K562 (cell line): ENCODE measurements around the gene SPEG. TPM values are rescaled to one million over a fixed set of nuclear protein-coding genes. Genes with fewer than 3 reads are reported as not detected.

ENCODE experiments used
- CHD1 ChIP-seq: fragments of 200-600 bp; sonication (generic); IDR thresholded peaks from one replicate; pipeline ENCODE4 v1.6.1; 2012; ENCODE audit warnings: mild to moderate bottlenecking, moderate library complexity, low read length, inconsistent platforms
- CHD2 ChIP-seq: IDR thresholded peaks from 2 replicates; pipeline ENCODE4 v1.6.1; 2011; ENCODE audit warnings: low read depth, low read length
- CREM ChIP-seq: IDR thresholded peaks from 2 replicates; pipeline ENCODE4 v1.6.1; 2014; ENCODE audit warnings: antibody characterized with exemption, low read depth
- CTBP1 ChIP-seq: fragments of 450-650 bp; IDR thresholded peaks from 2 replicates; pipeline ENCODE4 v1.6.1; 2016; ENCODE audit warnings: borderline replicate concordance
- ELF1 ChIP-seq: fragments of 200-800 bp; sonication (Bioruptor generic); IDR thresholded peaks from 2 replicates; pipeline ENCODE4 v1.6.1; 2016; ENCODE audit warnings: missing genetic modification characterization, missing compliant biosample characterization
- EP400 ChIP-seq: fragments of 450-650 bp; IDR thresholded peaks from 2 replicates; pipeline ENCODE4 v1.6.1; 2017; ENCODE audit warnings: antibody characterized with exemption, mild to moderate bottlenecking, moderate library complexity
- NR2C2 ChIP-seq, 2 experiments: fragments of 200-800 bp in 1 of 2; sonication (Bioruptor generic) in 1 of 2; sonication (generic) in 1 of 2; formaldehyde crosslinking in 1 of 2; IDR thresholded peaks; 2 replicates each; pipeline versions ENCODE4 v1.6.1 to v1.8.0; 2016 to 2022; ENCODE audit warnings: mild to moderate bottlenecking in 1 of 2, missing compliant biosample characterization in 1 of 2, missing genetic modification characterization in 1 of 2, missing genetic modification reagents in 1 of 2
- OTX1 ChIP-seq: fragments of 450-650 bp; formaldehyde crosslinking; IDR thresholded peaks from 2 replicates; pipeline ENCODE4 v1.4.0; 2022; ENCODE audit warnings: mild to moderate bottlenecking
- POLR2B ChIP-seq: fragments of 450-650 bp; IDR thresholded peaks from 2 replicates; pipeline ENCODE4 v1.6.1; 2018; ENCODE audit warnings: low read depth; ENCODE audit not compliant: partially characterized antibody
- RCOR1 ChIP-seq, 2 experiments: IDR thresholded peaks; 2 replicates each; pipeline ENCODE4 v1.6.1; 2012; ENCODE audit warnings: low read depth in 2 of 2, low read length in 2 of 2, borderline replicate concordance in 1 of 2, improper control_type of control experiment in 1 of 2
- SMAD4 ChIP-seq: fragments of 250-450 bp; sonication (Bioruptor Pico); conservative IDR thresholded peaks from 2 replicates; pipeline ENCODE4 v1.8.0; 2021; ENCODE audit warnings: inconsistent platforms, mild to moderate bottlenecking, moderate library complexity
- ZNF347 ChIP-seq: fragments of 450-650 bp; formaldehyde crosslinking; IDR thresholded peaks from 2 replicates; pipeline ENCODE4 v1.4.0; 2020; ENCODE audit warnings: low read depth, mild to moderate bottlenecking, moderate library complexity
- ZNF644 ChIP-seq: fragments of 200-800 bp; sonication (Bioruptor generic); IDR thresholded peaks from 2 replicates; pipeline ENCODE4 v1.6.1; 2016; ENCODE audit warnings: low read depth, missing genetic modification characterization, missing compliant biosample characterization
- polyA plus RNA-seq, 8 experiments: library from polyadenylated mRNA; depleted of rRNA in 4 of 8; stranded (reverse) in 5 of 8; unstranded in 3 of 8; fragments of >200 nt; fragmentation: Nextera tagmentation in 2 of 8; fragmentation: Illumina TruSeq in 1 of 8; extraction: Ambion mirVana in 2 of 8; extraction: Trizol in 1 of 8; gene quantifications; 2 replicates each; pipeline versions ENCODE4 v1.2.1 to v1.2.3, GENCODE V29; 2011 to 2014; ENCODE audit warnings: inconsistent platforms in 1 of 8, missing spikeins in 1 of 8
- total RNA-seq, 7 experiments: library from RNA; depleted of rRNA in 6 of 7; stranded (reverse); fragments of >200 nt in 6 of 7; fragmentation: Illumina TruSeq in 2 of 7; extraction: Trizol in 2 of 7; gene quantifications; 2 replicates each; pipeline versions ENCODE4 v1.2.1 to v1.2.3, GENCODE V29; 2011 to 2021; ENCODE audit warnings: low replicate concordance in 1 of 7
- TF ChIP-seq, protein P1 (sequence below): sonication (generic); formaldehyde crosslinking; IDR thresholded peaks from 2 replicates; pipeline ENCODE4 v1.8.0; 2023; ENCODE audit warnings: mild to moderate bottlenecking, missing genetic modification reagents
- TF ChIP-seq, protein P2 (sequence below): fragments of 450-650 bp; IDR thresholded peaks from 2 replicates; pipeline ENCODE4 v1.6.1; 2016; ENCODE audit warnings: antibody characterized with exemption
- TF ChIP-seq, protein P3 (sequence below): sonication (generic); formaldehyde crosslinking; IDR thresholded peaks from 2 replicates; pipeline ENCODE4 v1.8.1; 2023; ENCODE audit warnings: mild to moderate bottlenecking, missing genetic modification reagents
- TF ChIP-seq, protein P4 (sequence below): IDR thresholded peaks from 2 replicates; pipeline ENCODE4 v1.6.1; 2014; ENCODE audit warnings: antibody characterized with exemption

SPEG gene
- total and polyA plus RNA-seq, 9 of the 15 experiments (the other 6 are each of a cell fraction or from before 2014, with no cell fraction given) = 0.49 to 8.7 (median 3.0) TPM

DNA sequence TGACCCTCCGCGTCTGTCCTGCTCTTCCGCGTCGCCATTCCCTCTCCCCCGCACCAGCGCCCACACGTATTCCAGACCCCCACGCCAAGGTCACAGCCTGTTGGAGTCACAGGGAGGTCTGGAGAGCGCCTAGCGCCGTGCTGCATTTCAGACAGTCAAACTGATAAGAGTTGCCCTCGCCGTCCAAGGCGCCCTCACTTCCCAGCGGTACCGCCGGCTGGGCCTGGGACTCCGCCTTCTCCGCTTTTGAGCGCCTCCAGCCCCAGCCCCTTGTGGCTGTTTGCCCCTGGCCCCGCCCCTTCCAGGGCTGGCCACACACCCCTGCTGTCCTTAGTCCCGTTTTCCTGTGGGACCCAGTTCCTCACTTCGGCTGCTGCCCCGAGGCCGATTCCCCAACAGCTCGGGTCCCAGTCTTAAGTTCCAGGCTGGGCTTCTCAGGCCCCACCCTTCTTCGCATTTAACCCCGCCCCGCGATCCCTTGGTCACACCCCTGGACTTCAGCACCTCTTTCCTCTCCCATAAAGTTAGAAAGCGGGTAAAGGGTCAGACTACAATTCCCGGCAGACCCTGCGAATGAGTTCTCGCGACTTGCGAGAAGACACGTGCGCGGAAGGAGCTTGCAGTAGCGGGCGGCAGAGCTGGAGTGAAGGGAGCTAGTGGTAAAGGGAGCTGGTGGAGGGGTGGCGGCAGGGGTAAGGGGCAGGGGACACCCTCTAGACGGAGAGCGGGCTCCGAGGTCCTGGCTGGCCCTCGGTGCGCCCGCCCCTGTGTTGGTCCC, 63.8 kb downstream of the SPEG start, which contains the start of gene GMPPA (continued):
- TF ChIP-seq, protein P1, sequence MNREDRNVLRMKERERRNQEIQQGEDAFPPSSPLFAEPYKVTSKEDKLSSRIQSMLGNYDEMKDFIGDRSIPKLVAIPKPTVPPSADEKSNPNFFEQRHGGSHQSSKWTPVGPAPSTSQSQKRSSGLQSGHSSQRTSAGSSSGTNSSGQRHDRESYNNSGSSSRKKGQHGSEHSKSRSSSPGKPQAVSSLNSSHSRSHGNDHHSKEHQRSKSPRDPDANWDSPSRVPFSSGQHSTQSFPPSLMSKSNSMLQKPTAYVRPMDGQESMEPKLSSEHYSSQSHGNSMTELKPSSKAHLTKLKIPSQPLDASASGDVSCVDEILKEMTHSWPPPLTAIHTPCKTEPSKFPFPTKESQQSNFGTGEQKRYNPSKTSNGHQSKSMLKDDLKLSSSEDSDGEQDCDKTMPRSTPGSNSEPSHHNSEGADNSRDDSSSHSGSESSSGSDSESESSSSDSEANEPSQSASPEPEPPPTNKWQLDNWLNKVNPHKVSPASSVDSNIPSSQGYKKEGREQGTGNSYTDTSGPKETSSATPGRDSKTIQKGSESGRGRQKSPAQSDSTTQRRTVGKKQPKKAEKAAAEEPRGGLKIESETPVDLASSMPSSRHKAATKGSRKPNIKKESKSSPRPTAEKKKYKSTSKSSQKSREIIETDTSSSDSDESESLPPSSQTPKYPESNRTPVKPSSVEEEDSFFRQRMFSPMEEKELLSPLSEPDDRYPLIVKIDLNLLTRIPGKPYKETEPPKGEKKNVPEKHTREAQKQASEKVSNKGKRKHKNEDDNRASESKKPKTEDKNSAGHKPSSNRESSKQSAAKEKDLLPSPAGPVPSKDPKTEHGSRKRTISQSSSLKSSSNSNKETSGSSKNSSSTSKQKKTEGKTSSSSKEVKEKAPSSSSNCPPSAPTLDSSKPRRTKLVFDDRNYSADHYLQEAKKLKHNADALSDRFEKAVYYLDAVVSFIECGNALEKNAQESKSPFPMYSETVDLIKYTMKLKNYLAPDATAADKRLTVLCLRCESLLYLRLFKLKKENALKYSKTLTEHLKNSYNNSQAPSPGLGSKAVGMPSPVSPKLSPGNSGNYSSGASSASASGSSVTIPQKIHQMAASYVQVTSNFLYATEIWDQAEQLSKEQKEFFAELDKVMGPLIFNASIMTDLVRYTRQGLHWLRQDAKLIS (CRISPR knock-in tag) = peak; percentile 52
- TF ChIP-seq CTBP1 (peak; percentile 70; the same call in 1 of the 2 replicates), ZNF644 (no peak), SMAD4 (CRISPR knock-in tag) (peak; percentile 67), NR2C2 (CRISPR knock-in tag; IDR thresholded peaks at IDR 0.05) (peak; percentile 64), NR2C2 (tag; IDR thresholded peaks at IDR 0.05) (peak; percentile 91), ELF1 (tag) (peak; percentile 91), OTX1 (CRISPR knock-in tag) (no peak), CHD2 (peak; percentile 98), ZNF347 (CRISPR knock-in tag) (no peak), EP400 (peak; percentile 86), POLR2B (peak; percentile 74), CHD1 (peak; percentile 7), RCOR1 (IDR thresholded peaks at IDR 0.05; ENCODE audit: borderline replicate concordance in 1 of 2, low read depth in 2 of 2, low read length in 2 of 2) (peak in 1 of 2 experiments; percentile 34; a peak in 2 of 4 replicates), CREM (peak; percentile 81; the same call in 1 of the 2 replicates)
- TF ChIP-seq, protein P2, sequence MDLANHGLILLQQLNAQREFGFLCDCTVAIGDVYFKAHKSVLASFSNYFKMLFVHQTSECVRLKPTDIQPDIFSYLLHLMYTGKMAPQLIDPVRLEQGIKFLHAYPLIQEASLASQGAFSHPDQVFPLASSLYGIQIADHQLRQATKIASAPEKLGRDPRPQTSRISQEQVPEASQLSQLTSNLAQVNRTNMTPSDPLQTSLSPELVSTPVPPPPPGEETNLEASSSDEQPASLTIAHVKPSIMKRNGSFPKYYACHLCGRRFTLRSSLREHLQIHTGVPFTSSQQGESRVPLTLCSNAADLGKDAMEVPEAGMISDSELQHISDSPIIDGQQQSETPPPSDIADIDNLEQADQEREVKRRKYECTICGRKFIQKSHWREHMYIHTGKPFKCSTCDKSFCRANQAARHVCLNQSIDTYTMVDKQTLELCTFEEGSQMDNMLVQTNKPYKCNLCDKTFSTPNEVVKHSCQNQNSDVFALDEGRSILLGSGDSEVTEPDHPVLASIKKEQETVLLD = peak; percentile 37; the same call in 1 of the 2 replicates
- TF ChIP-seq, protein P3, sequence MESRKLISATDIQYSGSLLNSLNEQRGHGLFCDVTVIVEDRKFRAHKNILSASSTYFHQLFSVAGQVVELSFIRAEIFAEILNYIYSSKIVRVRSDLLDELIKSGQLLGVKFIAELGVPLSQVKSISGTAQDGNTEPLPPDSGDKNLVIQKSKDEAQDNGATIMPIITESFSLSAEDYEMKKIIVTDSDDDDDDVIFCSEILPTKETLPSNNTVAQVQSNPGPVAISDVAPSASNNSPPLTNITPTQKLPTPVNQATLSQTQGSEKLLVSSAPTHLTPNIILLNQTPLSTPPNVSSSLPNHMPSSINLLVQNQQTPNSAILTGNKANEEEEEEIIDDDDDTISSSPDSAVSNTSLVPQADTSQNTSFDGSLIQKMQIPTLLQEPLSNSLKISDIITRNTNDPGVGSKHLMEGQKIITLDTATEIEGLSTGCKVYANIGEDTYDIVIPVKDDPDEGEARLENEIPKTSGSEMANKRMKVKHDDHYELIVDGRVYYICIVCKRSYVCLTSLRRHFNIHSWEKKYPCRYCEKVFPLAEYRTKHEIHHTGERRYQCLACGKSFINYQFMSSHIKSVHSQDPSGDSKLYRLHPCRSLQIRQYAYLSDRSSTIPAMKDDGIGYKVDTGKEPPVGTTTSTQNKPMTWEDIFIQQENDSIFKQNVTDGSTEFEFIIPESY (CRISPR knock-in tag) = peak; percentile 35; the same call in 1 of the 2 replicates
- TF ChIP-seq, protein P4, sequence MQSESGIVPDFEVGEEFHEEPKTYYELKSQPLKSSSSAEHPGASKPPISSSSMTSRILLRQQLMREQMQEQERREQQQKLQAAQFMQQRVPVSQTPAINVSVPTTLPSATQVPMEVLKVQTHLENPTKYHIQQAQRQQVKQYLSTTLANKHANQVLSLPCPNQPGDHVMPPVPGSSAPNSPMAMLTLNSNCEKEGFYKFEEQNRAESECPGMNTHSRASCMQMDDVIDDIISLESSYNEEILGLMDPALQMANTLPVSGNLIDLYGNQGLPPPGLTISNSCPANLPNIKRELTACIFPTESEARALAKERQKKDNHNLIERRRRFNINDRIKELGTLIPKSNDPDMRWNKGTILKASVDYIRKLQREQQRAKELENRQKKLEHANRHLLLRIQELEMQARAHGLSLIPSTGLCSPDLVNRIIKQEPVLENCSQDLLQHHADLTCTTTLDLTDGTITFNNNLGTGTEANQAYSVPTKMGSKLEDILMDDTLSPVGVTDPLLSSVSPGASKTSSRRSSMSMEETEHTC = no peak
